Upper lobe of right lung (tissue), 1 donor: ENCODE data around the gene SNCA. TPM values are rescaled to one million over a fixed set of nuclear protein-coding genes. Genes with fewer than 3 reads are reported as not detected.

ENCODE experiments used
- ATAC-seq: fragments of 200-7000 bp; cut with Tn5 transposase; one replicate; pipeline ENCODE4 v1.9.1; 2020; ENCODE audit warnings: mild to moderate bottlenecking, moderate library complexity
- DNase-seq: peaks from one replicate; pipeline ENCODE4 v3.0.0-alpha.2; 2020
- H3K27ac ChIP-seq: fragments of 200-600 bp; one replicate; pipeline ENCODE4 v1.8.0; 2022
- H3K27me3 ChIP-seq: fragments of 200-600 bp; one replicate; pipeline ENCODE4 v1.8.0; 2022; ENCODE audit warnings: mild to moderate bottlenecking
- H3K36me3 ChIP-seq: fragments of 200-600 bp; one replicate; pipeline ENCODE4 v1.8.0; 2022
- H3K4me1 ChIP-seq: fragments of 200-600 bp; one replicate; pipeline ENCODE4 v1.8.0; 2022
- H3K4me3 ChIP-seq: fragments of 200-600 bp; one replicate; pipeline ENCODE4 v1.8.0; 2022; ENCODE audit warnings: mild to moderate bottlenecking
- H3K9me3 ChIP-seq: fragments of 200-600 bp; one replicate; pipeline ENCODE4 v1.8.0; 2022
- intact Hi-C: fragments of 100-400 bp; cut with DNase I; formaldehyde crosslinking; loops from one replicate; pipeline ENCODE4 v1.11.0; 2022
- total RNA-seq: library from RNA; stranded (reverse); fragmentation: NEBNext Ultra II Directional; extraction: Animal tissue kit (Norgen Biotek cat#: 25700); gene quantifications from one replicate; pipeline ENCODE4 v1.2.1, GENCODE V29; 2021
- TF ChIP-seq, protein P1 (sequence below): fragments of 200-600 bp; IDR thresholded peaks from one replicate; pipeline ENCODE4 v1.8.0; 2022; ENCODE audit warnings: antibody characterized with exemption
- donor health status: DM: no; HTN: yes; CAD: no; lungs with severe emphysema.

The SNCA gene
- total RNA-seq, 1 donor from 2014 or later = 12.1 TPM

DNA sequence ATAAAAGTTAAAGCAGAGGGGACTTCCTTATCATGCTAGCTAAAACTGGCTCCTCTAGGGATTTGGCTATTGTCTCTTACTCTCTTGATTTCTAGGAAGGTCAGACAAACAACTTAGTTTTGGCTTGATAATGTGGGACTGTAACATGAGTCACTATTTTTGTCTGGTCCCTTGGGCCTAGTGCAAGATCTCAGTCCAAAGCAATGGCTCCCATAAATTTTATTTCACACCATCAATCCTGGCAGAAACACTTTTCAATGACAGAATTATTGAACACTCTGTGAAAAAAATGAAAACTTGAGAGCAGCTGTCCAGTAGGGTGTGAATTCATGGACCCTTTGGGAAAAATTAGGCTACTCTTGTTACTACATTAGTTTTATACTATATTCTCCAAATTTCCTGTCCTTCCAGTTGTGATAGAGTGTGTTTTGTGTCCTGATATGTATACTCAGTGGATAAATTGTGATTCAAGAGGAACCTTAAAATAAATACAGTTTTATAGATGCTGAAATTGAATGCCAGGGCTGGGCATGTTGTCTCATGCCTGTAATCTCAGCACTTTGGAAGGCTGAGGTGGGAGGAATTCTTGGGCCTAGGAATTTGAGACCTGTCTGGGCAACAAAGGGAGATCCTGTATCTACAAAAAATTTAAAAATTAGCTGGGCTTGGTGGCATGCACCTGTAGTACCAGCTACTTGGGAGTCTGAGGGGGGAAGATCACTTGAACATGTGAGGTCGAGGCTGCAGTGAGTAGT lies 10.8 kb upstream of the SNCA start:
- intact Hi-C loops = no loop called here
- no peak for DNase-seq

DNA sequence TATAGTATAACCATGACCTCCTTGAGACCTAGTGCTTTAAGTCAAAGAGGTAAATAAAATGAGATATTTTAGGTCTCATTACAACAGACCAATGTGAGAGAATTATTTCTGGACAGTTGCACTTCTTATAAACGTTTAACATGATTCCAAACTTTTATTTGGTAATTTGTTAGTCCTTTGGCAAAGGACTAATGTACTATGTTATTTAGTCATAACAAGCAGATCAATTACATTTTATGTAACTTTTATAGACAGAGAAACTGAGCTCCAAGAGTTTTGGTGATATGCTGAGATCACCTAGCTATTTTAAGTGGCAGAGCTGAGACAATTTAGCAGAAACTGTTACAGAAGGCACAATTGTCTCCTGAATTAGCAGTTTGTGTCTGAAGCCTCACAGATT lies 2.6 kb upstream of the SNCA start:
- TF ChIP-seq, protein P1, sequence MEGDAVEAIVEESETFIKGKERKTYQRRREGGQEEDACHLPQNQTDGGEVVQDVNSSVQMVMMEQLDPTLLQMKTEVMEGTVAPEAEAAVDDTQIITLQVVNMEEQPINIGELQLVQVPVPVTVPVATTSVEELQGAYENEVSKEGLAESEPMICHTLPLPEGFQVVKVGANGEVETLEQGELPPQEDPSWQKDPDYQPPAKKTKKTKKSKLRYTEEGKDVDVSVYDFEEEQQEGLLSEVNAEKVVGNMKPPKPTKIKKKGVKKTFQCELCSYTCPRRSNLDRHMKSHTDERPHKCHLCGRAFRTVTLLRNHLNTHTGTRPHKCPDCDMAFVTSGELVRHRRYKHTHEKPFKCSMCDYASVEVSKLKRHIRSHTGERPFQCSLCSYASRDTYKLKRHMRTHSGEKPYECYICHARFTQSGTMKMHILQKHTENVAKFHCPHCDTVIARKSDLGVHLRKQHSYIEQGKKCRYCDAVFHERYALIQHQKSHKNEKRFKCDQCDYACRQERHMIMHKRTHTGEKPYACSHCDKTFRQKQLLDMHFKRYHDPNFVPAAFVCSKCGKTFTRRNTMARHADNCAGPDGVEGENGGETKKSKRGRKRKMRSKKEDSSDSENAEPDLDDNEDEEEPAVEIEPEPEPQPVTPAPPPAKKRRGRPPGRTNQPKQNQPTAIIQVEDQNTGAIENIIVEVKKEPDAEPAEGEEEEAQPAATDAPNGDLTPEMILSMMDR = no peak
- no peak overlapping the region for H3K27ac ChIP-seq
- H3K27me3 ChIP-seq = peaks cover 49% of the 10 kb centered on the region
- no peak for ATAC-seq
- intact Hi-C loops = no loop called here
- no peak overlapping the region for H3K4me3 ChIP-seq
- H3K36me3 ChIP-seq = no peaks in the 10 kb centered on the region
- no peak for DNase-seq
- H3K9me3 ChIP-seq = no peaks in the 10 kb centered on the region
- H3K4me1 ChIP-seq = peaks cover 8% of the 10 kb centered on the region

More for the DNA sequence above, 10.8 kb upstream of the SNCA start:
- TF ChIP-seq, protein P1 = no peak
- Histone ChIP-seq H3K9me3 (no peaks in the 10 kb centered on the region), H3K4me1 (no peaks in the 10 kb centered on the region), H3K27me3 (no peaks in the 10 kb centered on the region), H3K4me3 (no peak overlapping the region), H3K27ac (no peak overlapping the region), H3K36me3 (no peaks in the 10 kb centered on the region)
- no peak for ATAC-seq

DNA sequence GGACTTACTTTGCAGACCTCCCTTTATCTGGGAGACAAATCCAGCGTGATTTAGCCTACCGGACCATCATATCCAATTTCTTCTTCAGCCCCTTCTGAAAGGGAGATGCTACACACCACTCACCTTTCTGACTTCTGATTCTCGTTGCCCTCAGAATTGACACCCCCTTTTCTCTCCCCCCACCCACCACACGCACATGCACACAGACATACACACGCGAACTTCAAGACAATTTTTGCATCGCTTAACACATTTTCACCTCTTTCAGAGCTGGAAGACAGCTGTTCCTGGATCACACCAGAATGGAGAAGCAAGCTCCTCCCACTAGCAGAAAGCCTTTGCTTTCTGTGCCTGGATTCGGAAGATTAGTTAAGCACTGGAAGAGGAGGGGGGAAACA lies 1.0 kb upstream of the SNCA start:
- peaks cover 8% of the 10 kb centered on the region for H3K4me1 ChIP-seq
- H3K4me3 ChIP-seq = peak overlapping the region; percentile 63
- intact Hi-C loops = no loop called here
- no peaks in the 10 kb centered on the region for H3K9me3 ChIP-seq
- DNase-seq (no peak), ATAC-seq (no peak)
- no peaks in the 10 kb centered on the region for H3K36me3 ChIP-seq
- H3K27me3 ChIP-seq = peaks cover 49% of the 10 kb centered on the region
- TF ChIP-seq, protein P1 = no peak
- H3K27ac ChIP-seq = no peak overlapping the region

DNA sequence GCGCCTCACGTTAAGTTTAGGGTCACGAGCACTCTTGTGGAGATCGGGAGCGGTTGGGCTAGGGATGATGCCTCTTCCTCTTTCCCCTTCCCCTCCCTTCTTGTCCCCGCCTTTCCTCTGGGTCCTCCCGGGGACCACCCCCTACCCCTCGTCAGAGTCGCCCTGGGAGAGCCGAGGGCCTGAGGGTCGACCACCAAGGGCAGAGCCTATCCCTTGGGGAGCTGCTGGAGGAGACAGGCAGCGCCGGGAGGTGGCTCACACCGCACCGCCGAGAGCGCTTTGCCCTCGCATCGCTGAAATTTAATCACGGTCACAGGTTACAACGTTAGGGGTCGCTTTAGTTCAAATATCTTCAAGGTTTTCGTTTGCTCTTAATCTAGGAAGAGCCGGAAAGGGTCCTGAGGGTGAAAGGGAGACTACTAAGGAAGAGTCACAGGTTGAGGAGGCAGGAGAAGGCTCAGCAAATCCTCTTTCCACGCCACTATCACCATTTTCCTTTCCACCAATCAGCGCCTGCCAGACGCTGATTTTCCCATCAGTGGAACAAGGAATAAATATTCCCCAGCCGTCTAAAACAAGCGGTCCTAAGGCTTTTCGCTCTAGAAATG lies 528 bp upstream of the SNCA start:
- intact Hi-C loops = no loop called here
- peaks cover 49% of the 10 kb centered on the region for H3K27me3 ChIP-seq
- no peak for DNase-seq
- peak; percentile 66 for ATAC-seq
- no peak overlapping the region for H3K27ac ChIP-seq
- H3K36me3 ChIP-seq = no peaks in the 10 kb centered on the region
- peaks cover 8% of the 10 kb centered on the region for H3K4me1 ChIP-seq
- no peaks in the 10 kb centered on the region for H3K9me3 ChIP-seq
- TF ChIP-seq, protein P1 = no peak
- H3K4me3 ChIP-seq = peak overlapping the region; percentile 63

DNA sequence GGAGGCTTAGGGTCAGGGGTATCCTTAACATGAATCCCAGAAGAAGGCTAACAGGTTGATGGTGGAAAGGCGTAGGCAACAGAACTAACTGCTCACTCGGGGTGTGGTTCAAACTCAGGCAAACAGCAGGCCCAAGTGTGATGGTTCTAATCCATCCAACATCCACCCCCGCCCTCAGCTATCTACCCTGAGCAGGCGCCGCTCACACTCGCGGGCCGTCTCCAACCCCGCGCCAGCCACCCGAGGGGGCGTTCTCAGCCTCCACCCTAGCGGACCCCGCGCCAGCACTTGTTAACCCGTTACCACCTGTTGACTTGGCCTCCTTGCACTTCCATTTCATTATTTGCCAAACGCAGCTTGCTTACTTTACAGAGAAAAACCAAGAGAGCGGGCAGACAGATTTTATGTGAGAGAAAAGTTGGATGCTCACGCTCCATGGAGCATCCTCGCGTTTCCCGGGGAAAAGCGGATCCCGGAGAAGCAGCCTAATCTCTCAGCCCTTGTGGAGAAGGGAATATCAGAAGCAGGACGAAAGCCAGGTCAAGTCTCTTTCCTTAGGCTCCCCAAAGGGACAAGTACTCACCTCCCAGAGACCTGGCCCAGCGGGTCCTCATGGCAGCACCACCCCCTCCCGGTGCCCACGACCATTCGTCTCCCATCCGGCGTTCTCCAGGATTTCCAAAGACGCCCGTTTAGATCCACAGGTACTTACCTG lies 773 bp downstream of the SNCA start:
- peak; percentile 58 for DNase-seq
- ATAC-seq = no peak
- TF ChIP-seq, protein P1 = no peak
- Histone ChIP-seq H3K27me3 (peaks cover 49% of the 10 kb centered on the region), H3K4me3 (peak overlapping the region; percentile 63), H3K36me3 (no peaks in the 10 kb centered on the region), H3K27ac (no peak overlapping the region), H3K4me1 (peaks cover 8% of the 10 kb centered on the region), H3K9me3 (no peaks in the 10 kb centered on the region)
- intact Hi-C loops = no loop called here
